ENCODE data around the gene ARHGAP26.

ARHGAP26 gene

GRCh38 chr5:143133721-143134120 lies 363.5 kb downstream of the ARHGAP26 start:
- DNase-seq = no peak

- DNase-seq = no peak
Measured at GRCh38 chr5:143134269-143134668, 364.1 kb downstream of the ARHGAP26 start.

- DNase-seq = no peak
Measured at GRCh38 chr5:143134900-143135299, 364.7 kb downstream of the ARHGAP26 start.

GRCh38 chr5:143135832-143136551 lies 365.8 kb downstream of the ARHGAP26 start:
- DNase-seq = no peak

GRCh38 chr5:143138839-143139238 lies 368.7 kb downstream of the ARHGAP26 start:
- no peak for DNase-seq

GRCh38 chr5:143139585-143139984 lies 369.4 kb downstream of the ARHGAP26 start:
- no peak for DNase-seq

- no peak for DNase-seq
Measured at GRCh38 chr5:143140492-143141203, 370.5 kb downstream of the ARHGAP26 start.

GRCh38 chr5:143141652-143142051 lies 371.5 kb downstream of the ARHGAP26 start:
- DNase-seq = no peak

- peak; percentile 34 for DNase-seq
Measured at GRCh38 chr5:143142596-143143435, 372.6 kb downstream of the ARHGAP26 start.

- DNase-seq = peak; percentile 16
Measured at GRCh38 chr5:143143973-143144372, 373.8 kb downstream of the ARHGAP26 start.

GRCh38 chr5:143145243-143146160 lies 375.3 kb downstream of the ARHGAP26 start:
- no peak for DNase-seq

- no peak for DNase-seq
Measured at GRCh38 chr5:143146161-143146560, 376.0 kb downstream of the ARHGAP26 start.

GRCh38 chr5:143147383-143147782 lies 377.2 kb downstream of the ARHGAP26 start:
- no peak for DNase-seq

- peak; percentile 23 for DNase-seq
Measured at GRCh38 chr5:143147902-143148301, 377.7 kb downstream of the ARHGAP26 start.

- peak; percentile 57 for DNase-seq
Measured at GRCh38 chr5:143148771-143149170, 378.6 kb downstream of the ARHGAP26 start.

- no peak for DNase-seq
Measured at GRCh38 chr5:143149759-143150158, 379.6 kb downstream of the ARHGAP26 start.

GRCh38 chr5:143151056-143151700 lies 381.0 kb downstream of the ARHGAP26 start:
- DNase-seq = no peak

GRCh38 chr5:143152445-143152844 lies 382.3 kb downstream of the ARHGAP26 start:
- DNase-seq = no peak

- no peak for DNase-seq
Measured at GRCh38 chr5:143153332-143154119, 383.3 kb downstream of the ARHGAP26 start.

- peak; percentile 37 for DNase-seq
Measured at GRCh38 chr5:143154510-143155370, 384.6 kb downstream of the ARHGAP26 start.

All from kidney glomerular epithelial cell (primary cell).